WTC11 (cell line): Measurements from ENCODE around the gene TSPAN33.

Experiments
- CREB1 ChIP-seq: sonication (generic); formaldehyde crosslinking; IDR thresholded peaks from 2 replicates; pipeline ENCODE4 v1.8.0; 2023; ENCODE audit warnings: mild to moderate bottlenecking, missing genetic modification reagents
- E2F1 ChIP-seq: sonication (generic); formaldehyde crosslinking; IDR thresholded peaks from 2 replicates; pipeline ENCODE4 v1.8.0; 2022; ENCODE audit warnings: mild to moderate bottlenecking, missing genetic modification reagents
- E2F4 ChIP-seq: sonication (generic); formaldehyde crosslinking; IDR thresholded peaks from 2 replicates; pipeline ENCODE4 v1.8.1; 2022; ENCODE audit warnings: low read depth, mild to moderate bottlenecking, moderate library complexity, missing genetic modification reagents, borderline replicate concordance
- ESRRA ChIP-seq: sonication (generic); formaldehyde crosslinking; IDR thresholded peaks from 2 replicates; pipeline ENCODE4 v1.8.1; 2022; ENCODE audit warnings: mild to moderate bottlenecking, missing genetic modification reagents, borderline replicate concordance
- FOXP4 ChIP-seq: sonication (generic); formaldehyde crosslinking; IDR thresholded peaks from 2 replicates; pipeline ENCODE4 v1.8.0; 2022; ENCODE audit warnings: mild to moderate bottlenecking, missing genetic modification reagents
- GABPB1 ChIP-seq: sonication (generic); formaldehyde crosslinking; IDR thresholded peaks from 2 replicates; pipeline ENCODE4 v1.8.1; 2023; ENCODE audit warnings: mild to moderate bottlenecking, missing genetic modification reagents
- IRF2 ChIP-seq: sonication (generic); formaldehyde crosslinking; IDR thresholded peaks from 2 replicates; pipeline ENCODE4 v1.8.0; 2022; ENCODE audit warnings: low read depth, missing genetic modification reagents, borderline replicate concordance
- SP1 ChIP-seq: sonication (generic); formaldehyde crosslinking; conservative IDR thresholded peaks from 2 replicates; pipeline ENCODE4 v1.8.1; 2022; ENCODE audit warnings: missing genetic modification reagents
- TF ChIP-seq, protein P1 (sequence below): fragments of 200-600 bp; IDR thresholded peaks from 2 replicates; pipeline ENCODE4 v1.8.0; 2022; ENCODE audit warnings: antibody characterized with exemption
- TF ChIP-seq, protein P2 (sequence below): fragments of 250-450 bp; sonication (Bioruptor Pico); IDR thresholded peaks from 2 replicates; pipeline ENCODE4 v1.9.0; 2021; ENCODE audit warnings: moderate library complexity, mild to moderate bottlenecking, inconsistent platforms, borderline replicate concordance
- TF ChIP-seq, protein P3 (sequence below): fragments of 250-450 bp; sonication (Bioruptor Pico); IDR thresholded peaks from 2 replicates; pipeline ENCODE4 v1.9.0; 2021; ENCODE audit warnings: mild to moderate bottlenecking, borderline replicate concordance
- TF ChIP-seq, protein P4 (sequence below): sonication (generic); formaldehyde crosslinking; IDR thresholded peaks from 2 replicates; pipeline ENCODE4 v1.8.0; 2022; ENCODE audit warnings: missing genetic modification reagents

DNA sequence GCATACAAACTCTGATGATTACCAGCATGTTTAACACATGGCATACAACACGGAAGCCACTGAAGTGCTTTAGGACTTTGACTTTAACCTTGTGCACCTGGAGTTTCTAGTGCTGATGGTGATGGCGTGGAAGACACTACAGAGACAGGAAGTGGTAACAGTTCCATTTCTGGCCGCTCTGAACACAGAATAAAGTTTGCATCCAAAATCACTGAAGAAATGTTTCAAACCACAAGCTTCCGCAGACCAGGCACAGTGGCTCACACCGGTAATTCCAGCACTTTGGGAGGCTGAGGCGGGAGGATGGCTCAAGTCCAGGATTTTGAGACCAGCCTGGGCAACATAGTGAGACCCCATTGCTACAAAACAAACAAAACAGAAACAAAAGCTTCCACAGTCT, 49.2 kb upstream of the TSPAN33 start:
- TF ChIP-seq SP1 = no peak
- TF ChIP-seq FOXP4 (CRISPR knock-in tag) = no peak
- no peak for TF ChIP-seq E2F1 (CRISPR knock-in tag)
- TF ChIP-seq IRF2 (CRISPR knock-in tag) = no peak
- TF ChIP-seq CREB1 = no peak
- TF ChIP-seq, protein P1, sequence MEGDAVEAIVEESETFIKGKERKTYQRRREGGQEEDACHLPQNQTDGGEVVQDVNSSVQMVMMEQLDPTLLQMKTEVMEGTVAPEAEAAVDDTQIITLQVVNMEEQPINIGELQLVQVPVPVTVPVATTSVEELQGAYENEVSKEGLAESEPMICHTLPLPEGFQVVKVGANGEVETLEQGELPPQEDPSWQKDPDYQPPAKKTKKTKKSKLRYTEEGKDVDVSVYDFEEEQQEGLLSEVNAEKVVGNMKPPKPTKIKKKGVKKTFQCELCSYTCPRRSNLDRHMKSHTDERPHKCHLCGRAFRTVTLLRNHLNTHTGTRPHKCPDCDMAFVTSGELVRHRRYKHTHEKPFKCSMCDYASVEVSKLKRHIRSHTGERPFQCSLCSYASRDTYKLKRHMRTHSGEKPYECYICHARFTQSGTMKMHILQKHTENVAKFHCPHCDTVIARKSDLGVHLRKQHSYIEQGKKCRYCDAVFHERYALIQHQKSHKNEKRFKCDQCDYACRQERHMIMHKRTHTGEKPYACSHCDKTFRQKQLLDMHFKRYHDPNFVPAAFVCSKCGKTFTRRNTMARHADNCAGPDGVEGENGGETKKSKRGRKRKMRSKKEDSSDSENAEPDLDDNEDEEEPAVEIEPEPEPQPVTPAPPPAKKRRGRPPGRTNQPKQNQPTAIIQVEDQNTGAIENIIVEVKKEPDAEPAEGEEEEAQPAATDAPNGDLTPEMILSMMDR = no peak
- TF ChIP-seq, protein P2, sequence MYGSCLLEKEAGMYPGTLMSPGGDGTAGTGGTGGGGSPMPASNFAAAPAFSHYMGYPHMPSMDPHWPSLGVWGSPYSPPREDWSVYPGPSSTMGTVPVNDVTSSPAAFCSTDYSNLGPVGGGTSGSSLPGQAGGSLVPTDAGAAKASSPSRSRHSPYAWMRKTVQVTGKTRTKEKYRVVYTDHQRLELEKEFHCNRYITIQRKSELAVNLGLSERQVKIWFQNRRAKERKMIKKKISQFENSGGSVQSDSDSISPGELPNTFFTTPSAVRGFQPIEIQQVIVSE (CRISPR knock-in tag) = no peak
- no peak for TF ChIP-seq ESRRA (CRISPR knock-in tag)
- TF ChIP-seq, protein P3, sequence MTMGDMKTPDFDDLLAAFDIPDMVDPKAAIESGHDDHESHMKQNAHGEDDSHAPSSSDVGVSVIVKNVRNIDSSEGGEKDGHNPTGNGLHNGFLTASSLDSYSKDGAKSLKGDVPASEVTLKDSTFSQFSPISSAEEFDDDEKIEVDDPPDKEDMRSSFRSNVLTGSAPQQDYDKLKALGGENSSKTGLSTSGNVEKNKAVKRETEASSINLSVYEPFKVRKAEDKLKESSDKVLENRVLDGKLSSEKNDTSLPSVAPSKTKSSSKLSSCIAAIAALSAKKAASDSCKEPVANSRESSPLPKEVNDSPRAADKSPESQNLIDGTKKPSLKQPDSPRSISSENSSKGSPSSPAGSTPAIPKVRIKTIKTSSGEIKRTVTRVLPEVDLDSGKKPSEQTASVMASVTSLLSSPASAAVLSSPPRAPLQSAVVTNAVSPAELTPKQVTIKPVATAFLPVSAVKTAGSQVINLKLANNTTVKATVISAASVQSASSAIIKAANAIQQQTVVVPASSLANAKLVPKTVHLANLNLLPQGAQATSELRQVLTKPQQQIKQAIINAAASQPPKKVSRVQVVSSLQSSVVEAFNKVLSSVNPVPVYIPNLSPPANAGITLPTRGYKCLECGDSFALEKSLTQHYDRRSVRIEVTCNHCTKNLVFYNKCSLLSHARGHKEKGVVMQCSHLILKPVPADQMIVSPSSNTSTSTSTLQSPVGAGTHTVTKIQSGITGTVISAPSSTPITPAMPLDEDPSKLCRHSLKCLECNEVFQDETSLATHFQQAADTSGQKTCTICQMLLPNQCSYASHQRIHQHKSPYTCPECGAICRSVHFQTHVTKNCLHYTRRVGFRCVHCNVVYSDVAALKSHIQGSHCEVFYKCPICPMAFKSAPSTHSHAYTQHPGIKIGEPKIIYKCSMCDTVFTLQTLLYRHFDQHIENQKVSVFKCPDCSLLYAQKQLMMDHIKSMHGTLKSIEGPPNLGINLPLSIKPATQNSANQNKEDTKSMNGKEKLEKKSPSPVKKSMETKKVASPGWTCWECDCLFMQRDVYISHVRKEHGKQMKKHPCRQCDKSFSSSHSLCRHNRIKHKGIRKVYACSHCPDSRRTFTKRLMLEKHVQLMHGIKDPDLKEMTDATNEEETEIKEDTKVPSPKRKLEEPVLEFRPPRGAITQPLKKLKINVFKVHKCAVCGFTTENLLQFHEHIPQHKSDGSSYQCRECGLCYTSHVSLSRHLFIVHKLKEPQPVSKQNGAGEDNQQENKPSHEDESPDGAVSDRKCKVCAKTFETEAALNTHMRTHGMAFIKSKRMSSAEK (CRISPR knock-in tag) = no peak
- no peak for TF ChIP-seq GABPB1 (CRISPR knock-in tag)
- no peak for TF ChIP-seq E2F4 (CRISPR knock-in tag)
- TF ChIP-seq, protein P4, sequence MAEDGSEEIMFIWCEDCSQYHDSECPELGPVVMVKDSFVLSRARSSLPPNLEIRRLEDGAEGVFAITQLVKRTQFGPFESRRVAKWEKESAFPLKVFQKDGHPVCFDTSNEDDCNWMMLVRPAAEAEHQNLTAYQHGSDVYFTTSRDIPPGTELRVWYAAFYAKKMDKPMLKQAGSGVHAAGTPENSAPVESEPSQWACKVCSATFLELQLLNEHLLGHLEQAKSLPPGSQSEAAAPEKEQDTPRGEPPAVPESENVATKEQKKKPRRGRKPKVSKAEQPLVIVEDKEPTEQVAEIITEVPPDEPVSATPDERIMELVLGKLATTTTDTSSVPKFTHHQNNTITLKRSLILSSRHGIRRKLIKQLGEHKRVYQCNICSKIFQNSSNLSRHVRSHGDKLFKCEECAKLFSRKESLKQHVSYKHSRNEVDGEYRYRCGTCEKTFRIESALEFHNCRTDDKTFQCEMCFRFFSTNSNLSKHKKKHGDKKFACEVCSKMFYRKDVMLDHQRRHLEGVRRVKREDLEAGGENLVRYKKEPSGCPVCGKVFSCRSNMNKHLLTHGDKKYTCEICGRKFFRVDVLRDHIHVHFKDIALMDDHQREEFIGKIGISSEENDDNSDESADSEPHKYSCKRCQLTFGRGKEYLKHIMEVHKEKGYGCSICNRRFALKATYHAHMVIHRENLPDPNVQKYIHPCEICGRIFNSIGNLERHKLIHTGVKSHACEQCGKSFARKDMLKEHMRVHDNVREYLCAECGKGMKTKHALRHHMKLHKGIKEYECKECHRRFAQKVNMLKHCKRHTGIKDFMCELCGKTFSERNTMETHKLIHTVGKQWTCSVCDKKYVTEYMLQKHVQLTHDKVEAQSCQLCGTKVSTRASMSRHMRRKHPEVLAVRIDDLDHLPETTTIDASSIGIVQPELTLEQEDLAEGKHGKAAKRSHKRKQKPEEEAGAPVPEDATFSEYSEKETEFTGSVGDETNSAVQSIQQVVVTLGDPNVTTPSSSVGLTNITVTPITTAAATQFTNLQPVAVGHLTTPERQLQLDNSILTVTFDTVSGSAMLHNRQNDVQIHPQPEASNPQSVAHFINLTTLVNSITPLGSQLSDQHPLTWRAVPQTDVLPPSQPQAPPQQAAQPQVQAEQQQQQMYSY (CRISPR knock-in tag) = no peak
